GM12874 (cell line): Measurements from ENCODE around the gene GIGYF2.

Experiments used
- TF ChIP-seq, protein P1 (sequence below): IDR thresholded peaks from 2 replicates; pipeline ENCODE4 v1.5.1; 2011; ENCODE audit warnings: low read depth, mild to moderate bottlenecking, control low read depth, low read length, moderate library complexity; ENCODE audit not compliant: insufficient read depth

The GIGYF2 gene

DNA sequence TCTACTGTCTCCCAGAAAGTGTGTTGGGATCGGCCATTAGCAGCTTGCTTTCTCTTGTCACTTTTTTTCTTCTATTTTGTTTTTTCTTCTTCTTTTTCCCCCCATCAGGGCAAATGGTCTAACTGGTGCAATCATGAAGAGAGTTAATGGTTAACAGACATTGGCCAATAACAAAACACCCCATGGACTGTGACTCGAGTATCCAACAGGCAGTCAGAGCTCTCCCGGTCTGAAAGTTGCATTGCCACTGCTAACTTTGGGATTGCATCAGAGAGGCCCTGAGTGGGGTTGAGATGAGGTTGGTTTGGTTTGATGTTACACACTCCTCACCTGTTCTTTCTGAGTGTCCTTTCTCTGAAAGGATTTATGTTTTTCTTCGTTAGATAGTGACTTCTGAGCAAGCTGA, 160.0 kb downstream of the GIGYF2 start:
- TF ChIP-seq, protein P1, sequence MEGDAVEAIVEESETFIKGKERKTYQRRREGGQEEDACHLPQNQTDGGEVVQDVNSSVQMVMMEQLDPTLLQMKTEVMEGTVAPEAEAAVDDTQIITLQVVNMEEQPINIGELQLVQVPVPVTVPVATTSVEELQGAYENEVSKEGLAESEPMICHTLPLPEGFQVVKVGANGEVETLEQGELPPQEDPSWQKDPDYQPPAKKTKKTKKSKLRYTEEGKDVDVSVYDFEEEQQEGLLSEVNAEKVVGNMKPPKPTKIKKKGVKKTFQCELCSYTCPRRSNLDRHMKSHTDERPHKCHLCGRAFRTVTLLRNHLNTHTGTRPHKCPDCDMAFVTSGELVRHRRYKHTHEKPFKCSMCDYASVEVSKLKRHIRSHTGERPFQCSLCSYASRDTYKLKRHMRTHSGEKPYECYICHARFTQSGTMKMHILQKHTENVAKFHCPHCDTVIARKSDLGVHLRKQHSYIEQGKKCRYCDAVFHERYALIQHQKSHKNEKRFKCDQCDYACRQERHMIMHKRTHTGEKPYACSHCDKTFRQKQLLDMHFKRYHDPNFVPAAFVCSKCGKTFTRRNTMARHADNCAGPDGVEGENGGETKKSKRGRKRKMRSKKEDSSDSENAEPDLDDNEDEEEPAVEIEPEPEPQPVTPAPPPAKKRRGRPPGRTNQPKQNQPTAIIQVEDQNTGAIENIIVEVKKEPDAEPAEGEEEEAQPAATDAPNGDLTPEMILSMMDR, result no peak

- TF ChIP-seq, protein P1, result no peak
Measured at GRCh38 chr2:232859385-232859916, 162.3 kb downstream of the GIGYF2 start.

GRCh38 chr2:232860593-232861241, 163.6 kb downstream of the GIGYF2 start:
- TF ChIP-seq, protein P1, result no peak

DNA sequence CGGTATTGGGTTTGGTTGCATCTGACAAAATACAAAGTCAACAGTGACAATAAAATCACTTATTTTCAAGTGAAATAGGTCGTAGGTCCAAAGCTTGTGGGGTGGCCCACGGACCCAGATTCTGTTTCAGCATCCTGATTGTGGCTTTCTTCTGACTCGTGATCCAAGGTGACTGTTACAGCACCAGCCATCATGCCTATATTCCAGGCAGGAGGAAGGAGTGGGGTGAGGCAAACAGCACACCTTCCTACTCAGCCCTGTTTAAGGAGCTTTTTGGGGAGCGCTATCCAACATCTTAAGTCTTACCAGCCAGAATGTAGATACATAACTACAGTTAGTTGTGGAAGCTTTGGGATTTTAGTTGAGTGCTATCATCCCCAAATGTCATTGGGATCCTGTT, 164.2 kb downstream of the GIGYF2 start:
- TF ChIP-seq, protein P1, result no peak

GRCh38 chr2:232863996-232864395, 166.9 kb downstream of the GIGYF2 start:
- TF ChIP-seq, protein P1, result no peak

- TF ChIP-seq, protein P1, result no peak
Measured at GRCh38 chr2:232865165-232865564, 168.0 kb downstream of the GIGYF2 start.

- TF ChIP-seq, protein P1, result no peak
Measured at GRCh38 chr2:232866104-232866503, 169.0 kb downstream of the GIGYF2 start.
